T follicular helper cell (primary cell): ENCODE measurements around the gene GATAD2B.
"Not testable (repeated sequence)": the region's sequence is repeated elsewhere in the genome, so short reads cannot be mapped to it uniquely, and the experiment has no call there.

ENCODE experiments used
- DNase-seq: peaks from one replicate; pipeline ENCODE4 v3.0.0-alpha.2; 2020; ENCODE audit warnings: low read depth

GATAD2B gene

GRCh38 chr1:153888533-153888932, 34.2 kb downstream of the GATAD2B start:
- no peak for DNase-seq

- no peak for DNase-seq
Measured at GRCh38 chr1:153886127-153886526, 36.6 kb downstream of the GATAD2B start.

- DNase-seq, result no peak
Measured at GRCh38 chr1:153883223-153883622, 39.5 kb downstream of the GATAD2B start.

DNA sequence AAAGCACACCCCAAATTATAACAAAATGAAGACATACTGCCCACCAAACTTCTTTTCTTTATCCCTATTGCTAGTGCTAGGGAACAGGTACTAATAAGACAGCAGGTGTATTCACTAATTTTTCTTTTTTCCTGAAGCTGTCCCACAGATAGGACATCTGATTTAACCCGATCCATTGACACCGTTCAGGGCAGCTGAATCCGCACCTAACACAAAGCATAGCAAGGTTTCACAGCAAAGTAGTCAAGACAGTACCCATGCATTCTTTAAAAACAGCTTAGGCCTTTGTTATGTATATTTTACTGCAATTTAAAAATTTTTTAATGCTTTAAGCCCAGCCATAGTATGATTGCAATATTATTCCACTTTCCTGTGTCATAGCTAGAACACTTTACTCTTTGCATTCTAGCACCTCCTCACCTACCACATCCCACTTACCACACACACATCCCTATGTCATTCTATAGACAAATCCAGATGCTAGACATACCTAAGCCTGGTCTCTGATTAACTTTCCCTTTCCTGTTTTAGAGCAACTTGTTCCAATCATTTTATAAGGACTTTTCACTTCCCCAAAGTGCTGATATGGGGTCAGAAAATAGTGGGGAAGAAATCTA, 40.4 kb downstream of the GATAD2B start:
- DNase-seq, result no peak

DNA sequence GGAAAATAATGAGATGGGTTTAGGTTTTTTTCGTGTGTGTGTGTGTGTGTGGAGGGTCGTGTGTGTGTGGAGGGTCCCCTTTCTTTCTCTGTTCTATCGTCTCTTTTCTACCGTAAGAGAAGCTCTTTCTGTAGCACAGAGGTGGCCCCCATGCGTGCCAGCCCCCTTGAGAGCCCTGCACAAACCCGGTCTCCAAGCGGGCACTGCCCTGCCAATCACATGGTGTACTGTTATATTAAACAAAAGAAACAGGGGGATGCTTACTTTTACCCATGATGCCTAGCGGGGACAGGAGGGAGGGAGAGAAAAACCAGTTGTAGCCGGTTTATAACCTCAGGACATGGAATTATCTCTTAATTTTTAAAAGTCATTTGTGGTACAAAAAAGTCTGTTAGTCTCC, 41.0 kb downstream of the GATAD2B start:
- DNase-seq, result no peak

DNA sequence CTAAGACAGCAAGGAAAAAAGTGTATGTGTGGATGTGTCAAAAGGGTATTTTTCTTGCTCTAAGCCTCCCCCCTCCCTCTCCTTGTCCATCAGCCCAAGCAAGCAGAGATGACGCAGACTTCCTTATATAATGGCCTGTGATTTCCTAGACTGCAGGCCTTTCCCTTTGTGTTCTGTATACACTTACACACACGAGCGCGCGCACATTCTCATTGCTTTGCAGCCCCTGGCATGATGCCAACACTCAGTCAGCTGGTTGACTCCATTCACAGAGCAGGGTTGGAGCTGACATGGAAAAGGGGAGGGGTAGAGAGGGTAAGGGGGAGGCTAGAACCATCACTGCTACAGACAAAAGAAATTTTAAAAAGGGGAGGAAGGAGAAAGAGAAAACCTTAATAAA, 41.8 kb downstream of the GATAD2B start:
- peak; percentile 2 for DNase-seq

- DNase-seq, result no peak
Measured at GRCh38 chr1:153880024-153880423, 42.7 kb downstream of the GATAD2B start.

DNA sequence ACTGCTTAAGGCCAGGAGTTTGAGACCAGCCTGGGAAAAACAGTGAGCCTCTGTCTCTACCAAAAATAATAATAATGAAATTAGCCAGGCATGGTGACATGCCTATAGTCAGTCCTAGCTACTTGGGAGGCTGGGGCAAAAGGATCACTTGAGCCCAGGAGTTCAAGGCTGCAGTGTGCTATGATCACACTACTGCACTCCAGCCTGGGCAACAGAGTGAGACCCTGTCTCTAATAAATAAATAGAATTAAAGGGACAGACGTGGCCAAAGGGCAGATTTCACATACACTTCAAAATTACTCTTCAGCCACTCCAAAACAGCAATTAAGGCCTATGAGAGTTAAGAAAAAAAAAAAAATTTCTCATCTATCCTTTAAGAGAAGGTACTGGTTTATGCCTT, 45.7 kb downstream of the GATAD2B start:
- DNase-seq, result no peak

GRCh38 chr1:153872934-153873333, 49.8 kb downstream of the GATAD2B start:
- DNase-seq, result no peak

- no peak for DNase-seq
Measured at GRCh38 chr1:153872331-153872730, 50.4 kb downstream of the GATAD2B start.

- no peak for DNase-seq
Measured at GRCh38 chr1:153869486-153869885, 53.3 kb downstream of the GATAD2B start.

DNA sequence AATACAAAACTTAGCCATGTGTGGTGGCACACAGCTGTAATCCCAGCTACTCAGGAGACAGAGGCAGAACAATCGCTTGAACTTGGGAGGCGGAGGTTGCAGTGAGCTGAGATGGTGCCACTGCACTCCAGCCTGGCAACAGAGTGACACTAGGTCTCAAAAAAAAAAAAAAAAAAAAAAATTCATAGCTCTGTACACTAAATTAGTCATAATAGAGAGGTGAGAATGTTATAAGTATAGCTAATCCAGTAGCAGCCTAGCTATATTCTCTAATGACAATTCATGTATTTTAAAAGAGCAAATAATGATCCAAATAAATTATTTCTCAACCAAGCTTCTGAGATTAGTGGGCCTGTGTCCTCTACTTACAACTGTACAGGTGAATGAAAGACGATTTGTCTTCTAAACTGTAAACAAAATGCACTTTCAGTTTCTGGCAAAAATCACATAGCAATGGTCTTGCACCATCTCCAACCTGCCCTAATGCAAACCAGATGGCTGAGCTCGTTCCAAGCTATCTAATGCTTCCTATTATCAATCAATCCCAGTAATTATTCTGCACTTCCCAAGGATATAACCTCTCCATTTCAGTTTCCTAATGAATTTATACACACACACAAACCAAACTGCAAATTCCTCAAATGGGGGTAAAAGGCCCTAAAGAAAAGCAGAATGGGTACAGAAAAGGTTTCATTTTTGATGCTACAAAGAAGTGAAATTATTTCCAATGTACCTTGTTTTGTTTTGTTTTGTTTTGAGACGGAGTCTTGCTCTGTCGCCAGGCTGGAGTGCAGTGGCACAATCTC, 56.5 kb downstream of the GATAD2B start:
- no peak for DNase-seq

DNA sequence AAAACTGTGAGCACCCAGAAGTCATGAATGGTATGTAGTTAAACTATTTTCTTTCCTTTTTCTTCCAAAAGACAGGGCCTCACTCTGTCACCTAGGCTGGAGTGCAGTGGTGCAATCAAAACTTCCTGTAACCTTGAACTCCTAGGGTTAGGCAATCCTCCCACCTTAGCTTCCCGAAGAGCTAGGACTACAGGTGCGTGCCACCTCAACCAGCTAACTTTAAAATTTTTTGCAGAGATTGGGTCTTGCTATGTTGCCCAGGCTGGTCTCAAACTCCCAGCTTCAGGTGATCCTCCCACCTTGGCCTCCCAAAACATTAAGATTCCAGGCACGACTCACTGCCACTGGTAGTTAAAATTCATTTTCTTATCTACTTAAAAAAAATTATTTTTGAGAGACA, 62.5 kb downstream of the GATAD2B start:
- no peak for DNase-seq

DNA sequence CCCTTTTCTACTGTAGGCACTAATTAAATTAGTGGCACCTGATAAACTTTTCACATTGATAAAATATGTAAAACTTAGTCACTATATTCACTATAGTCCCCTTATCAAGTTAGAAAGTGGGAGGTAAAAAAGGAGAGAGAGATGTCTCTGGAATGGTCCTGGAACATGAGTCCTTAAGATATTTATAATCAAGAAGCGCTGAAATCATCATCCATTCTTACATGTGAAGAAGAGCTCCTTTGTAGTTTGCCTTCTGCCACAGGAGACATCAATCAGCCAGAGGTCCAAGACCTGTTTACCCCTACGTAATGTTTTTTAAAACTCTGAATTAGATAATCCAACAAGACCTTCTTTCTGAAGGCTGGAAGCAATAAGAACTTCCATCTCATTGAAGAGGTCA, 65.3 kb downstream of the GATAD2B start:
- DNase-seq, result no peak

GRCh38 chr1:153856763-153857162, 66.0 kb downstream of the GATAD2B start:
- no peak for DNase-seq

DNA sequence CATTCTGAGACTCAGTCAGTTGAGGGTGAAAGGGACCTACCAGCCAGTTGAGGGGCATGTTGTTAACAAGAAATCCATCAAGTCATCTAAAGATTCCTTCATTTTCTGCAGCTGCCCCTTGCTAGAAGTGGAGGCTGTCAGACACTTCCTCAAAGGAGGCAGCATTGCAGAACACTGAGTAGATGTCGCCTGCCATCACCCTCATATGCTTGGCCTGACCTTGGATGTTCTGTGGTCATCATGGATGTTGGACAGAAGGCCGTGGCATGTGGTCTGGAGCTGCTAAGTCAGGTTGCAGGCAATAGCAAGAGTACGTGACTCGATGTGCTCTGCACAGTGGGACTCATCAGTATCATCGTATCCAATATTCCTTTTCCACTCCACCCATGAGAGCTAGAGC, 70.6 kb downstream of the GATAD2B start:
- no peak for DNase-seq

- no peak for DNase-seq
Measured at GRCh38 chr1:153849487-153850185, 73.1 kb downstream of the GATAD2B start.

DNA sequence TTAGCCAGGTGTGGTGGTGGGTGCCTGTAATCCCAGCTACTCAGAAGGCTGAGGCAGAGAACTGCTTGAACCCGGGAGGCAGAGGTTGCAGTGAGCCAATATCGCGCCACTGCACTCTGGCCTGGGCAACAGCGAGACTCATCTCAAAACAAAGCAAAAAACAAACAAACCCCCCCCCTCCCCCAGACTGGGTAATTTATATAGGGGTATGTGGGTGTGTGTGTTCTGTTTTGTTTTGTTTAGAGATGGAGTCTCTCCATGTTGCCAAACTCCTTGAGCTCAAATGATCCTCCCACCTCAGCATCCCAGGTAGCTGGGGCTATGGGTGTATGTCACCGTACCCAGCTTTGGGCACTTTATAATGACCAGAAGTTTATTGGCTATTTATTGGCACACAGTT, 74.0 kb downstream of the GATAD2B start:
- no peak for DNase-seq

DNA sequence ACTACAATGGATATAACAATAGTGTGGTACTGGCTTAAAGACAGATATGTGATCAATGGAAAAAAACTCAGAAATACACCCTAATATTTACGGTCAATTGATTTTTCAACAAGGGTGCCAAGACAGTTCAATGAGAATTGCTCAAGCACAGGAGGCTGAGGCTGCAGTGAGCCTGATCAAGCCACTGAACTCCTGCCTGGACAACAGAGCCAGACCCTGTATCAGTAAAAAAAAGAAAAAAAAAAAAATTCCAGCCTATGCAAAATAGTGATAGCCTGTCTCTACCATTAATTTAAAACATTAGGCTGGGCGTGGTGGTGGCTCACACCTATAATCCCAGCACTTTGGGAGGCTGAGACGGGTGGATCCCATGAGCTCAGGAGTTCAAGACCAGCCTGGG, 77.6 kb downstream of the GATAD2B start:
- DNase-seq, result no peak

DNA sequence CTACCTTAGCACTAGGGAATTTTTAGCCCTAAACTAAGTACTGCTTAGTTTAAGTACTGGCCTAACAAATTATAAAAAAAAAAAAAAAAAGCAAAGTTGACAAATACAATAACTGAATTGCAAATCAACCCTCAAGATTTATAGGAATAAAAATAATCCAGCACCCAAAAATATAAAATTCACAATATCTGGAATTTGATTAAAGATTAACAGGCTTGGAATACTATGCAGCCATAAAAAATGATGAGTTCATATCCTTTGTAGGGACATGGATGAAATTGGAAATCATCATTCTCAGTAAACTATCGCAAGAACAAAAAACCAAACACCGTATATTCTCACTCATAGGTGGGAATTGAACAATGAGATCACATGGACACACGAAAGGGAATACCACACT, 78.4 kb downstream of the GATAD2B start:
- DNase-seq, result not testable (repeated sequence)

- no peak for DNase-seq
Measured at GRCh38 chr1:153842006-153842471, 80.7 kb downstream of the GATAD2B start.

GRCh38 chr1:153841463-153841994, 81.2 kb downstream of the GATAD2B start:
- DNase-seq, result no peak

- not testable (repeated sequence) for DNase-seq
Measured at GRCh38 chr1:153840774-153841173, 82.0 kb downstream of the GATAD2B start.
